DMS 273 (cell line): ENCODE results near the gene TEX53.

Experiments used
- DNase-seq: peaks from one replicate; lab custom pipeline; 2025; ENCODE audit not compliant: unreplicated experiment; lab: John Stamatoyannopoulos, UW

TEX53 gene

DNA sequence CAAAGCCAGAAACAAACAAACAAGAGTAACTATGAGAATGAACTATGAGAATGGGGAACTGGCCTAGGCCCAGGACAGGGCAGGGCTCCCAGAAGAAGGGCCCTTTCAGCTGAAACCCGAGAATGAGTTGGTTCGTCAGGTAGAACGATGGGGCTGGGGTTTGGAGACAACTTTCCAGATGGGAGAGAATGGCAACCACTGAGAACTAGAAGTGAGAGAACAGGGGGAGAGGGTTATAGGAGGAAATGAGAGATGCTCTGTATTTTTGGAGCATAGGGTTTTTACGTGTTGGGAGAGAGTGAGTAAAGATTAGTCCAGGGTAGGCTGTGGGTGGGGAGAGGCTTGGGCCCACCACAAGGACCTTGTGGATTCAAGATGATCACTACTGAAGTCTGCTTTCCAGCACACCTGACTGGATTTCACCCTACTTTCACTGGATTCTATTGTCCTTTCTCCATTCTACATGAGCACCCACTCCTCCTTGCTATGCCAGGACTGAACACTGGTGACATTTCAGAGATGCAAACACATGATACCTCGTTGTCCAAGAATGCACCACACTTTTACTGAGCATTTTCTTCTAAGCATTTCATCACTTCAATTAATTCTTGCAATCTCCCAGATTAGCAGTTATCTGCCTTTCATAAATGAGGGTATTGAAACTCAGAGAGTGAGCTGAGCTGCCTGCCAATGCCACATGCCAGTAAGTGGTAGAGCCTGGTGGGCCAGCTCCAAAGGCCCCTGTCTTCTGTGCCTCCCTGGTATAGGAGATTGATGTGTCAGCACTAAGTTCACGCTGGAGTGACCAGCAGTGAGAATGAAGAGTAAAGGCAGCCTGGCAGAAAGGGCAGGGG lies 49.7 kb downstream of the TEX53 start:
- peak; percentile 8 for DNase-seq

DNA sequence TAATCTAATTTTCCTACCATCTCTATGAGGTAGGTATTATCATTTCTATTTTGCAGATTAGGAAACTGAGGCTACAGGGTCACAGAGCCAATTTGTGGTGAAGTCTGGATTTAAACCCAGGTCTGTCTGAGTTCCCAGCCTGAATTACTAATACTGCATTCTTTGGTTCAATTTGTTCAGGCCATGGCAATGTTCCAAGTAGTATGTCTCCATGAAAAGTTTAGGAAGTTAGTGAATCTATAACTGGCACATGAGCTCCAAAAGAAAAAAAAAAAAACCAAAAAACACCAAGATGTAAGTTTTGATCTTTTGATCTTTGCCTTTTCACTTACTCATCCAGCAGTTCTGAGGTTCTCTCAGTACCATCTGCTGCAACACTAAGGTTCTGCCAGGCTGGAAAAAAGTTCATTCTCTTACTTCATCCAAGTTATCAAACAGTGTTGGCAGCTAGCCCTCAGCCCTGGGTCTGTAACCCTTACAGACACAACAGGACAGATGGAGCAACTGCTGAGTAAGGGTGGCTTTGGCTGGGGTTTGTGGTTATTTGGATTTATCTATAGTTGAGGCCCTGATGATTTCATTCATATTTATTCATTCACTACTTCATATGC lies 50.9 kb downstream of the TEX53 start:
- DNase-seq, result peak; percentile 93
